Endothelial cell of umbilical vein (primary cell): Measurements from ENCODE around the gene FOXD2. TPM values are rescaled to one million over a fixed set of nuclear protein-coding genes. Genes with fewer than 3 reads are reported as not detected.
"Not testable (repeated sequence)": the region's sequence is repeated elsewhere in the genome, so short reads cannot be mapped to it uniquely, and the experiment has no call there.

Source experiments
- BruUV-seq: library from RNA; stranded (reverse); fragments of 400-500 nt; replicated peaks from 2 replicates; lab custom pipeline; 2021; lab: Mats Ljungman, UMichigan
- CTCF ChIA-PET: fragments of 300-600, 350-600 bp; sonication (Branson Sonifier 250); formaldehyde crosslinking; loops from one replicate; lab custom pipeline; 2021; ENCODE audit warnings: antibody characterized with exemption, inconsistent platforms; lab: Charles Lee
- POLR2A ChIA-PET: fragments of 300-600, 350-600 bp; sonication (Branson Sonifier 250); formaldehyde crosslinking; loops from one replicate; lab custom pipeline; 2021; ENCODE audit warnings: antibody characterized with exemption, inconsistent platforms; lab: Charles Lee
- DNase-seq: peaks from one replicate; pipeline ENCODE4 v3.0.0-alpha.2; 2011; ENCODE audit warnings: low read depth, low spot score
- FAIRE-seq: peaks from 2 replicates; lab custom pipeline; 2011; peaks lifted over from hg19 to GRCh38; lab: Jason Lieb, UNC
- H2AFZ ChIP-seq: 2 replicates; pipeline ENCODE4 v1.6.0; 2012; ENCODE audit warnings: low read depth, low read length, control low read depth, inconsistent platforms
- H3K27ac ChIP-seq: 2 replicates; pipeline ENCODE4 v1.5.1; 2011; ENCODE audit warnings: low read depth, mild to moderate bottlenecking, control low read depth, low read length, moderate library complexity; ENCODE audit not compliant: insufficient read depth
- H3K27me3 ChIP-seq, 2 experiments: 2 replicates each; pipeline versions ENCODE4 v1.6.0 to v1.6.1; 2011; ENCODE audit warnings: low read length in 2 of 2, mixed read lengths in 1 of 2; ENCODE audit not compliant: control insufficient read depth in 2 of 2, insufficient read depth in 2 of 2
- H3K36me3 ChIP-seq, 2 experiments: 2 replicates in 1 of 2; 3 replicates in 1 of 2; pipeline ENCODE4 v1.5.1; 2011; ENCODE audit warnings: low read length in 2 of 2, mild to moderate bottlenecking in 1 of 2, moderate library complexity in 1 of 2; ENCODE audit not compliant: control insufficient read depth in 2 of 2, insufficient read depth in 2 of 2; ENCODE audit errors: extremely low read depth in 1 of 2
- H3K4me1 ChIP-seq: 3 replicates; pipeline ENCODE4 v1.5.1; 2011; ENCODE audit warnings: mild to moderate bottlenecking, low read length; ENCODE audit not compliant: control insufficient read depth, insufficient read depth; ENCODE audit errors: extremely low read depth
- H3K4me2 ChIP-seq: 2 replicates; pipeline ENCODE4 v1.6.1; 2011; ENCODE audit warnings: low read length, control low read depth, mixed read lengths; ENCODE audit not compliant: insufficient read depth
- H3K4me3 ChIP-seq, 3 experiments: fragments of 200-600 bp in 1 of 3; sonication (generic), shearing (Covaris generic) in 1 of 3; replicated peaks in 1 of 3; 2 replicates each; pipeline ENCODE4 v1.5.1; 2011 to 2016; ENCODE audit warnings: control low read depth in 3 of 3, low read length in 3 of 3, mild to moderate bottlenecking in 2 of 3, inconsistent platforms in 1 of 3, low read depth in 1 of 3, moderate library complexity in 1 of 3; ENCODE audit not compliant: insufficient read depth in 1 of 3
- H3K79me2 ChIP-seq: 2 replicates; pipeline ENCODE4 v1.6.0; 2012; ENCODE audit warnings: low read length, inconsistent platforms; ENCODE audit not compliant: control insufficient read depth, insufficient read depth
- H3K9ac ChIP-seq: replicated peaks from 2 replicates; pipeline ENCODE3; 2011; ENCODE audit warnings: low read length, control low read depth; ENCODE audit not compliant: insufficient read depth; ENCODE audit errors: extremely low read depth
- H3K9me1 ChIP-seq: replicated peaks from 3 replicates; pipeline ENCODE4 v1.6.0; 2011; ENCODE audit warnings: mild to moderate bottlenecking, low read length; ENCODE audit not compliant: control insufficient read depth, insufficient read depth; ENCODE audit errors: extremely low read depth
- H3K9me3 ChIP-seq: replicated peaks from 2 replicates; pipeline ENCODE4 v1.5.1; 2012; ENCODE audit warnings: low read length, inconsistent platforms; ENCODE audit not compliant: control insufficient read depth, insufficient read depth
- H4K20me1 ChIP-seq: replicated peaks from 2 replicates; pipeline ENCODE3; 2011; ENCODE audit warnings: mild to moderate bottlenecking, low read length; ENCODE audit not compliant: control insufficient read depth, insufficient read depth; ENCODE audit errors: extremely low read depth
- EZH2 ChIP-seq: IDR thresholded peaks from 2 replicates; pipeline ENCODE4 v1.6.1; 2012; ENCODE audit warnings: borderline replicate concordance, low read depth, mild to moderate bottlenecking, moderate library complexity, low read length, inconsistent platforms; ENCODE audit not compliant: severe bottlenecking
- GATA2 ChIP-seq: IDR thresholded peaks from 2 replicates; pipeline ENCODE4 v1.7.0; 2011; ENCODE audit warnings: low read depth, mild to moderate bottlenecking, moderate library complexity, mixed read lengths, low read length; ENCODE audit not compliant: insufficient read length, insufficient read depth
- JUN ChIP-seq: IDR thresholded peaks from 2 replicates; pipeline ENCODE4 v1.6.1; 2011; ENCODE audit warnings: borderline replicate concordance, low read depth; ENCODE audit not compliant: insufficient read length, insufficient read depth
- MAX ChIP-seq: IDR thresholded peaks from 2 replicates; pipeline ENCODE4 v1.6.1; 2011; ENCODE audit not compliant: insufficient read depth, insufficient read length
- MYC ChIP-seq: IDR thresholded peaks from one replicate; pipeline ENCODE4 v1.6.1; 2011; ENCODE audit warnings: mild to moderate bottlenecking, low read depth, low read length
- POLR2A ChIP-seq: IDR thresholded peaks from 2 replicates; pipeline ENCODE4 v1.6.1; 2012; ENCODE audit warnings: low read depth, mild to moderate bottlenecking, control low read depth, low read length
- POLR2AphosphoS5 ChIP-seq: IDR thresholded peaks from 2 replicates; pipeline ENCODE4 v1.6.1; 2012; ENCODE audit warnings: low read depth, mild to moderate bottlenecking, control low read depth, low read length, moderate library complexity; ENCODE audit not compliant: insufficient read depth
- dilution Hi-C: fragments of 300-500 bp; cut with MboI; formaldehyde crosslinking; loops from one replicate; pipeline ENCODE4 v1.15.0; 2019; ENCODE audit warnings: low sequenced_read_pairs; ENCODE audit not compliant: extremely low pct_ligation_motif_present
- intact Hi-C: fragments of 100-400 bp; cut with micrococcal nuclease; formaldehyde crosslinking; loops from one replicate; pipeline ENCODE4 v1.10.0; 2022
- polyA plus RNA-seq, 4 experiments: library from polyadenylated mRNA; depleted of rRNA in 3 of 4; stranded (reverse) in 3 of 4; unstranded in 1 of 4; fragments of >200 nt; gene quantifications; 2 replicates each; pipeline versions ENCODE4 v1.2.1 to v1.2.3, GENCODE V29; 2011 to 2012; ENCODE audit warnings: missing spikeins in 1 of 4
- total RNA-seq: library from RNA; stranded (reverse); gene quantifications from 2 replicates; pipeline ENCODE4 v1.2.3, GENCODE V29; 2021
- TF ChIP-seq, protein P1 (sequence below), 2 donors: IDR thresholded peaks; 1 replicate in 1 of 2; 2 replicates in 1 of 2; pipeline ENCODE4 v1.5.1; 2011; ENCODE audit warnings: low read length in 2 of 2, mild to moderate bottlenecking in 2 of 2, moderate library complexity in 2 of 2, control low read depth in 1 of 2, inconsistent platforms in 1 of 2, low read depth in 1 of 2; ENCODE audit not compliant: insufficient read depth in 1 of 2; ENCODE audit errors: extremely low read depth in 1 of 2

The FOXD2 gene
- total and polyA plus RNA-seq, 2 donors (not counting 3 experiments of a cell fraction or from before 2014, with no cell fraction given), result 0.01 to 0.09 TPM

DNA sequence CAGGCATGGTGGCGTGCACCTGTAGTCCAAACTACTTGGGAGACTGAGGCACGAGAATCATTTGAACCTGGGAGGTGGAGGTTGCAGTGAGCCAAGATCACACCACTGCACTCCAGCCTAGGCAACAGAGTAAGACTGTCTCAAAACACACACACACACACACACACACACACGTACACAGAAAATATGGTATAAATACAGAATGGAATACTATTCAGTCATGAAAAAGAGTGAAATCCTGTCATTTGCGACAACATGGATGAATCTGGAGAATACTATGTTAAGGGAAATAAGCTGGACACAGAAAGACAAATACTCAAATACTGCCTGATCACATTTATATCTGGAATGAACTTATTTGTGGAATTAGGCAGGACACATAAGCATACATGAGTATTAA is 18.4 kb downstream of the FOXD2 start:
- Histone ChIP-seq H2AFZ (no peak overlapping the region), H3K9me3 (no peaks in the 10 kb centered on the region), H3K27ac (no peak overlapping the region), H3K79me2 (no peaks in the 10 kb centered on the region), H3K36me3 (no peaks in the 10 kb centered on the region), H3K9ac (no peak overlapping the region), H3K4me2 (no peak overlapping the region), H4K20me1 (no peaks in the 10 kb centered on the region), H3K4me3 (no peak overlapping the region), H3K4me1 (no peaks in the 10 kb centered on the region), H3K27me3 (peaks cover 17 to 26% of the 10 kb centered on the region in 2 experiments), H3K9me1 (no peaks in the 10 kb centered on the region)
- no TSS peak for BruUV-seq
- ChIA-PET POLR2A (no interaction called here), CTCF (interaction anchor here (1.2 to 1.4 kb wide), 2 partner anchors 15 to 19 kb away, joined by 3 to 4 read pairs; partner anchors contain the start of gene FOXD2)
- intact Hi-C loops (no loop called here), dilution Hi-C loops (loop anchor here (25.0 kb wide), 1 partner anchor 231 kb away; no protein-coding TSS in a partner anchor)
- TF ChIP-seq EZH2, result no peak
- TF ChIP-seq MYC, result no peak
- TF ChIP-seq JUN, result no peak
- TF ChIP-seq, protein P1, sequence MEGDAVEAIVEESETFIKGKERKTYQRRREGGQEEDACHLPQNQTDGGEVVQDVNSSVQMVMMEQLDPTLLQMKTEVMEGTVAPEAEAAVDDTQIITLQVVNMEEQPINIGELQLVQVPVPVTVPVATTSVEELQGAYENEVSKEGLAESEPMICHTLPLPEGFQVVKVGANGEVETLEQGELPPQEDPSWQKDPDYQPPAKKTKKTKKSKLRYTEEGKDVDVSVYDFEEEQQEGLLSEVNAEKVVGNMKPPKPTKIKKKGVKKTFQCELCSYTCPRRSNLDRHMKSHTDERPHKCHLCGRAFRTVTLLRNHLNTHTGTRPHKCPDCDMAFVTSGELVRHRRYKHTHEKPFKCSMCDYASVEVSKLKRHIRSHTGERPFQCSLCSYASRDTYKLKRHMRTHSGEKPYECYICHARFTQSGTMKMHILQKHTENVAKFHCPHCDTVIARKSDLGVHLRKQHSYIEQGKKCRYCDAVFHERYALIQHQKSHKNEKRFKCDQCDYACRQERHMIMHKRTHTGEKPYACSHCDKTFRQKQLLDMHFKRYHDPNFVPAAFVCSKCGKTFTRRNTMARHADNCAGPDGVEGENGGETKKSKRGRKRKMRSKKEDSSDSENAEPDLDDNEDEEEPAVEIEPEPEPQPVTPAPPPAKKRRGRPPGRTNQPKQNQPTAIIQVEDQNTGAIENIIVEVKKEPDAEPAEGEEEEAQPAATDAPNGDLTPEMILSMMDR (IDR thresholded peaks at IDR 0.05; ENCODE audit: extremely low read depth in 1 of 2, insufficient read depth in 1 of 2, low read depth in 1 of 2, low read length in 2 of 2), result no peak
- no peak for TF ChIP-seq POLR2AphosphoS5
- no peak for TF ChIP-seq GATA2
- TF ChIP-seq POLR2A, result no peak
- no peak for TF ChIP-seq MAX
- no peak for DNase-seq
- FAIRE-seq, result no peak

GRCh38 chr1:47457547-47457946 is 19.7 kb downstream of the FOXD2 start:
- H3K36me3 ChIP-seq, intact Hi-C loops, H3K79me2 ChIP-seq, H3K4me3 ChIP-seq, H2AFZ ChIP-seq, DNase-seq, H3K9ac ChIP-seq, H3K9me3 ChIP-seq, FAIRE-seq, H3K4me1 ChIP-seq, H3K4me2 ChIP-seq, H3K27ac ChIP-seq, H3K9me1 ChIP-seq, BruUV-seq, H4K20me1 ChIP-seq, POLR2A ChIA-PET: not testable (repeated sequence)
- CTCF ChIA-PET, result interaction anchor here (0.9 to 1.4 kb wide), 3 partner anchors 20 to 269 kb away, joined by 3 to 4 read pairs (median 3); partner anchors contain the start of gene FOXD2
- dilution Hi-C loops, result loop anchor here (25.0 kb wide), 1 partner anchor 230 kb away; no protein-coding TSS in a partner anchor
- H3K27me3 ChIP-seq, result peaks cover 20 to 21% of the 10 kb centered on the region in 2 experiments
